ENCODE results near the gene NIN.

Gene NIN

DNA sequence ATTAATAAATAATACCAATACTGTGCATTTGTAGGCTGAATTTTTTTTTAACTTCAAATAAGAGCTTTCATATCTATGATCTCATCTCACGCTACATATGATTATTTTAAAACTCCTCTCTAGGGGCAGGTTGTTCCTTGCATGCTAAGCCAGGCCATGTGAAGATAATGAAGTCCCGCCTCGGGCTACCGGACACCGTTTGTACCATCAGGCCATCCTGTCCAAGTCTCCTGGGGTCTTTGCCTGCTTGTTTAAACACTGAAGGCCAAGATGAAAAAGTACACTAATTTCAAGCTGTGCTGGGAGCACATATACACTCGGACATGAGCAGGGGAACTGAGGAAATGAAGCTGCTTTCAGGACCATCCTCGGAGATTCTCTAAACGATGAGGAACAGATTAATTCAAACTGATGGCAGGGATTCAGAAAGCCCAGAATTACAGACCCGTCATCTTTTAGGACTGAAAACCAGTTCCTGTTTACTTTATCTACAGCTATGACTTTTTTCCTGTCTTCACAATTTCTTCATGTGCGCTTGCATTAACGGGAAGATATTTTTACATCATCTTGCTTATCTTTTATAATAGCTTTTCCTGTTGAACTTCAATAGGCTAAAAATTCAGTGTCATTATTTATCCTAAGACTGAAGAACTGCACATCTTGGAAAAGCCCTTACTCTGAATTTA lies 34.6 kb upstream of the NIN start:
- TF ChIP-seq YY1 (IDR thresholded peaks at IDR 0.05; ENCODE audit: low read depth) (no peak), EGR1 (IDR thresholded peaks at IDR 0.05) (no peak), CEBPB (IDR thresholded peaks at IDR 0.05) (no peak), TEAD4 (IDR thresholded peaks at IDR 0.05) (no peak), EP300 (IDR thresholded peaks at IDR 0.05; ENCODE audit: borderline replicate concordance) (no peak), TAF1 (IDR thresholded peaks at IDR 0.05; ENCODE audit: low read depth) (no peak), RAD21 (IDR thresholded peaks at IDR 0.05; ENCODE audit: low read depth) (no peak), TCF12 (IDR thresholded peaks at IDR 0.05; ENCODE audit: low read depth) (no peak), FOXM1 (IDR thresholded peaks at IDR 0.05; ENCODE audit: borderline replicate concordance, low read depth) (no peak), CREB1 (IDR thresholded peaks at IDR 0.05; ENCODE audit: low read depth) (no peak), NFIC (IDR thresholded peaks at IDR 0.05) (no peak), ZBTB7A (IDR thresholded peaks at IDR 0.05; ENCODE audit: low read depth) (no peak)
- TF ChIP-seq, protein P1, sequence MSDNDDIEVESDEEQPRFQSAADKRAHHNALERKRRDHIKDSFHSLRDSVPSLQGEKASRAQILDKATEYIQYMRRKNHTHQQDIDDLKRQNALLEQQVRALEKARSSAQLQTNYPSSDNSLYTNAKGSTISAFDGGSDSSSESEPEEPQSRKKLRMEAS (IDR thresholded peaks at IDR 0.05), result no peak
- TF ChIP-seq, protein P2, sequence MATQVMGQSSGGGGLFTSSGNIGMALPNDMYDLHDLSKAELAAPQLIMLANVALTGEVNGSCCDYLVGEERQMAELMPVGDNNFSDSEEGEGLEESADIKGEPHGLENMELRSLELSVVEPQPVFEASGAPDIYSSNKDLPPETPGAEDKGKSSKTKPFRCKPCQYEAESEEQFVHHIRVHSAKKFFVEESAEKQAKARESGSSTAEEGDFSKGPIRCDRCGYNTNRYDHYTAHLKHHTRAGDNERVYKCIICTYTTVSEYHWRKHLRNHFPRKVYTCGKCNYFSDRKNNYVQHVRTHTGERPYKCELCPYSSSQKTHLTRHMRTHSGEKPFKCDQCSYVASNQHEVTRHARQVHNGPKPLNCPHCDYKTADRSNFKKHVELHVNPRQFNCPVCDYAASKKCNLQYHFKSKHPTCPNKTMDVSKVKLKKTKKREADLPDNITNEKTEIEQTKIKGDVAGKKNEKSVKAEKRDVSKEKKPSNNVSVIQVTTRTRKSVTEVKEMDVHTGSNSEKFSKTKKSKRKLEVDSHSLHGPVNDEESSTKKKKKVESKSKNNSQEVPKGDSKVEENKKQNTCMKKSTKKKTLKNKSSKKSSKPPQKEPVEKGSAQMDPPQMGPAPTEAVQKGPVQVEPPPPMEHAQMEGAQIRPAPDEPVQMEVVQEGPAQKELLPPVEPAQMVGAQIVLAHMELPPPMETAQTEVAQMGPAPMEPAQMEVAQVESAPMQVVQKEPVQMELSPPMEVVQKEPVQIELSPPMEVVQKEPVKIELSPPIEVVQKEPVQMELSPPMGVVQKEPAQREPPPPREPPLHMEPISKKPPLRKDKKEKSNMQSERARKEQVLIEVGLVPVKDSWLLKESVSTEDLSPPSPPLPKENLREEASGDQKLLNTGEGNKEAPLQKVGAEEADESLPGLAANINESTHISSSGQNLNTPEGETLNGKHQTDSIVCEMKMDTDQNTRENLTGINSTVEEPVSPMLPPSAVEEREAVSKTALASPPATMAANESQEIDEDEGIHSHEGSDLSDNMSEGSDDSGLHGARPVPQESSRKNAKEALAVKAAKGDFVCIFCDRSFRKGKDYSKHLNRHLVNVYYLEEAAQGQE (IDR thresholded peaks at IDR 0.05; ENCODE audit: low read depth), result no peak
- TF ChIP-seq, protein P3, sequence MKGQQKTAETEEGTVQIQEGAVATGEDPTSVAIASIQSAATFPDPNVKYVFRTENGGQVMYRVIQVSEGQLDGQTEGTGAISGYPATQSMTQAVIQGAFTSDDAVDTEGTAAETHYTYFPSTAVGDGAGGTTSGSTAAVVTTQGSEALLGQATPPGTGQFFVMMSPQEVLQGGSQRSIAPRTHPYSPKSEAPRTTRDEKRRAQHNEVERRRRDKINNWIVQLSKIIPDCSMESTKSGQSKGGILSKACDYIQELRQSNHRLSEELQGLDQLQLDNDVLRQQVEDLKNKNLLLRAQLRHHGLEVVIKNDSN (IDR thresholded peaks at IDR 0.05), result no peak

DNA sequence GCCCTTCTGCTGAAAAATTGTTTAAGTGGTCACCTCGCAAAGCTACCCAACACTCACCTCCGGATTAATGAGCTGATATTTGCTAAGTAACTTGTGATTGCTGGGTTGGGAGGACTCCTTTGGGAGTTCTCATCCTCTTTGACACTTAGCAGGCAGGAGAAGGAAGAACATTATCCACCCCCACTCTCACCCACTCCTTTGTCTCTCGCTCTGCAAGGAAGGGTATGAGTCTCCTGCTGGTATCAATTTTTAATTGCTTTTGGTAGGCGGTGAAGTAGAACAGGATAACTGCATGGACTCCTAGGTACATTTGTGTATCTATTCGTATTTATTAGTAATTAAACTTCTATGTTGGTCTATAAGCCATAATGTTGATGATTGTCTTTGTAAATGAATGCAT lies 34.0 kb upstream of the NIN start:
- no peak for TF ChIP-seq FOXM1 (IDR thresholded peaks at IDR 0.05; ENCODE audit: borderline replicate concordance, low read depth)
- TF ChIP-seq EGR1 (IDR thresholded peaks at IDR 0.05), result no peak
- TF ChIP-seq ZBTB7A (IDR thresholded peaks at IDR 0.05; ENCODE audit: low read depth), result no peak
- TF ChIP-seq CEBPB (IDR thresholded peaks at IDR 0.05), result no peak
- no peak for TF ChIP-seq TEAD4 (IDR thresholded peaks at IDR 0.05)
- no peak for TF ChIP-seq RAD21 (IDR thresholded peaks at IDR 0.05; ENCODE audit: low read depth)
- no peak for TF ChIP-seq TAF1 (IDR thresholded peaks at IDR 0.05; ENCODE audit: low read depth)
- TF ChIP-seq, protein P3 (IDR thresholded peaks at IDR 0.05), result no peak
- TF ChIP-seq, protein P2 (IDR thresholded peaks at IDR 0.05; ENCODE audit: low read depth), result no peak
- no peak for TF ChIP-seq TCF12 (IDR thresholded peaks at IDR 0.05; ENCODE audit: low read depth)
- TF ChIP-seq CREB1 (IDR thresholded peaks at IDR 0.05; ENCODE audit: low read depth), result no peak
- no peak for TF ChIP-seq YY1 (IDR thresholded peaks at IDR 0.05; ENCODE audit: low read depth)
- no peak for TF ChIP-seq EP300 (IDR thresholded peaks at IDR 0.05; ENCODE audit: borderline replicate concordance)
- no peak for TF ChIP-seq NFIC (IDR thresholded peaks at IDR 0.05)
- TF ChIP-seq, protein P1 (IDR thresholded peaks at IDR 0.05), result no peak

DNA sequence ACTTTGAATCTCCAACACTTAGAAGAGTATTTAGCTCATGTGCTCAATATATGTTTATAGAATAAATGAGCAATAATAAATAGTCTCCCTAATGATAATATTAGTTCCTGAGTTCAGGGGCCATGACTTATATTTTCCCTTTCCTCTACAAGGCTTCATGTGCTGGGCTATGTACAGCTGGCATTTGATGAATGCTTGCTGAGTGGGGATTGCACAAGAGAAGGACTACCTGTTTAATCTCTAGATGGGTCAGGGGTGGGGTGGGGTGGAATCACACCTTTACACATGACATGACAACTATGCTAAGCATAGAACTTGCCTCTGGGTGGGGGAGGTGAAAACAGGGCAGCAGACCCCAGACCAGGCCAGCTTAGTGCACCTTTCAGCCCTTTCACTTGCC lies 33.3 kb upstream of the NIN start:
- TF ChIP-seq NFIC (IDR thresholded peaks at IDR 0.05) (no peak), CEBPB (IDR thresholded peaks at IDR 0.05) (no peak), ZBTB7A (IDR thresholded peaks at IDR 0.05; ENCODE audit: low read depth) (no peak), EP300 (IDR thresholded peaks at IDR 0.05; ENCODE audit: borderline replicate concordance) (no peak), FOXM1 (IDR thresholded peaks at IDR 0.05; ENCODE audit: borderline replicate concordance, low read depth) (no peak), CREB1 (IDR thresholded peaks at IDR 0.05; ENCODE audit: low read depth) (no peak), RAD21 (IDR thresholded peaks at IDR 0.05; ENCODE audit: low read depth) (no peak), YY1 (IDR thresholded peaks at IDR 0.05; ENCODE audit: low read depth) (no peak), TEAD4 (IDR thresholded peaks at IDR 0.05) (no peak), EGR1 (IDR thresholded peaks at IDR 0.05) (no peak), TAF1 (IDR thresholded peaks at IDR 0.05; ENCODE audit: low read depth) (no peak), TCF12 (IDR thresholded peaks at IDR 0.05; ENCODE audit: low read depth) (no peak)
- TF ChIP-seq, protein P2 (IDR thresholded peaks at IDR 0.05; ENCODE audit: low read depth), result no peak
- TF ChIP-seq, protein P1 (IDR thresholded peaks at IDR 0.05), result no peak
- TF ChIP-seq, protein P3 (IDR thresholded peaks at IDR 0.05), result no peak

All from Ishikawa (cell line).